GM19372 (cell line): ENCODE results near the gene RAI14.
"Not testable (repeated sequence)": the region's sequence is repeated elsewhere in the genome, so short reads cannot be mapped to it uniquely, and the experiment has no call there.

Experiments used
- ATAC-seq: cut with Tn5 transposase; IDR thresholded peaks from one replicate; pipeline ENCODE4 v1.9.1; 2021; ENCODE audit warnings: mild to moderate bottlenecking, low read depth, moderate library complexity; ENCODE audit not compliant: unreplicated experiment

RAI14 gene

GRCh38 chr5:34697308-34698108, 41.4 kb downstream of the RAI14 start:
- no peak for ATAC-seq

DNA sequence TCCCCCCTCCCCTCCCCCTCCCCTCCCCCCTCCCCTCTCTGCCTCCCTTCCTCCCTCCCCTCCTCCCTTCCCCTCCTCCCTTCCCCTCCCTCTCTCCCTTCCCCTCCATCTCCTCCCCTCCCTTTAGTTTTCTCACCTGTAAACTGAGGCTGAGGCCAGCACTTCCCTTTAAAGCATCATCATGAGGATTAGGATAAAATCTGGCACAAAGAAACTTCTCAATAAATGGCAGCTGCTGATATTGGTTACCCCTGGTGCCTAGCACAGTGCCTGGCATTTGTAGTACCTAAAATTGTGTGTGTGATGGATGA, 41.9 kb downstream of the RAI14 start:
- ATAC-seq = no peak

DNA sequence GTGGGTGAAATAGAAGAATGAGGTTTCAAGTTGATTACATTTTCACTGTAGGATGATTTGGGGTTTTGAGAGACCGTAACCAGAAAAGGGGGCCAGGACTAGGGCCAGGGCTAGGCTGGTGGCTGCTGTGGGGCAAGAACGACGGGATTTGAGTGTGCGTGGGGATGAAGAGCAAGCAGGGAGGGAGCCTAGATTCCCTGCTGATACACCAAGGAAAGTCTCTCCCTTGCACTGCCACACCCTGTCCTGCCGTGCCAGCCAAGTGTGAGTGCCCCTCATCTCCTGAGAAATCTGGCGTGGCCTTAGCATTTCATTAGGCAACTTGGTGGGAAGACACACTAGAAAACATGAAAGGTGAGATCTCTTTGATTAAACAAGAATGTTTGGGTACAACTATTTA, 42.6 kb downstream of the RAI14 start:
- ATAC-seq = no peak

DNA sequence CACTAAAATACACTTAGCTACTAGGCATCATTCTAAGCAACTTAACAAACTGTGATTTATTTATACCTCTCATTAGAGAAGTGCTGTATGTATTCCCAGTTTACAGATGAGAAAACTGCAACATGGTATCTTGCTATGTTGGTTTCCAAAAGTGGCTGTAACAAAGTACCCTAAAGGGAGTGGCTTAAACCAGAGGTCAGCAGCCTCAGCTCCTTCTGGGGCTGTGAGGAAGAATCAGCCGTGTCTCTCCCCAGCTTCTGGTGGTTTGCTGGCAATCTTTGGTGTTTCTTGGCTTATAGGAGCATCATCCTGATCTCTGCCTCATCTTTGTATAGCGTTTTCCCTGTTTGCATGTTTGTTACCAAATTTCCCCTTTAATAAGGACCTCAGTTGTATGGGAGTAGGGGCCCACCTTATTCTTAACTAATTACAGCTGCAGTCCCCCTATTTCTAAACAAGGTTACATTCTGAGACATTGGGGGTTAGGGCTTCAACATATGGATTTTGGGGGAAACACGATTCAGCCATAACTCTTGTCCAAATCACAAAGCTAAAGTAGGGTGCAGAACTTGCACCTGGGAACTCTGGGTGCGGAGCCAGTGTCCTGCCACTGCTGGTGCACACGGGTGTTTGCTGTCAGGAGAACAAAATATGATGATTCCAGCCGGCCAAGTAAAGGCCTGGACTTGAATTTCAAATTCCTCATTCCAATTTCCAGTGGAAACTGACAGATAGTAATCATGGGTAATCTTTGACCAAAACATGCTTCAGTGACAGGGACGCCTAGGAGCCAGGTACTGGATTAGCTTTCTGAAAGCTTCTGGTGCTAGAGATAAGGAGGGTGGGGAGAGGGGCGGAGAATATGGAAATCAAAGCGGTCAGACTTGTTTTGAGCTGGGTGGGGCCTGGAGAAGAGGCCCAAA, 43.3 kb downstream of the RAI14 start:
- no peak for ATAC-seq

GRCh38 chr5:34700078-34700452, 43.9 kb downstream of the RAI14 start:
- no peak for ATAC-seq

DNA sequence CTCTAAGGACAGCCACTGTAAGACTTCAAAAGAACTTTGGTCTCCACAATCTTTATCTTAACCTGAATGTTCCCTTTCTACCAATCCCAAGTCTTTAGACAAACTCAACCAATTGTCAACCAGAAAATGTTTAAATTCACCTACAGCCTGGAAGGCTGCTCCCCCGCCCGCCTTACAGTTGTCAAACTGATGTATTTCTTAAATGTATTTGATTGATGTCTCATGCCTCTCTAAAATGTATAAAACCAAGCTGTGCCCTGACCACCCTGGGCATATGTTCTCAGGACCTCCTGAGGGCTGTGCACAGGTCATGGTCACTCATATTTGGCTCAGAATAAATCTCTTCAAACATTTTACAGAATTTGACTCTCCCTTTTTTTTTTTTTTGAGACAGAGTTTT, 45.3 kb downstream of the RAI14 start:
- ATAC-seq = not testable (repeated sequence)

- no peak for ATAC-seq
Observed at GRCh38 chr5:34703767-34704713, 47.9 kb downstream of the RAI14 start.

GRCh38 chr5:34706084-34706483, 50.0 kb downstream of the RAI14 start:
- no peak for ATAC-seq

- ATAC-seq = no peak
Observed at GRCh38 chr5:34707451-34708107, 51.5 kb downstream of the RAI14 start.

GRCh38 chr5:34708777-34709176, 52.6 kb downstream of the RAI14 start:
- no peak for ATAC-seq

- ATAC-seq = no peak
Observed at GRCh38 chr5:34709861-34710673, 53.9 kb downstream of the RAI14 start.

- ATAC-seq = no peak
Observed at GRCh38 chr5:34712565-34712964, 56.4 kb downstream of the RAI14 start.

DNA sequence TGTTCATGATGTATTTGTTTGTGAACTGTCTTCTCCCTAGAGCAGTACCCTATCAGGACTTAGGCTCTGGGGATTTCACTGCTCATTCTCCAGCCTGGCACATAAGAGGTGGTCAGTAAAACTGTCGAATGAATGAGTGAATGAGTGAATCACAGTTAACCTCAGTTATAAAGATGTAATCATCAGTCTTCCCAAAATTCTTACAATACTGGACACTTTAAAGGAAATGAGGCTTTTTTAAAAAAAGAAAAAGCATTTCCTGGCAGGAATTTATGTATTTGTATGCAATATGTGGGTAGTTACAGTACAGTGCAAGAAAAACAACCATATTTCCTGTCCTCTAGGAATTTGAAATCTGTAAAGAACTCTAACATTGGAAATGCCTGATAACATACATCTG, 59.6 kb downstream of the RAI14 start:
- no peak for ATAC-seq

- ATAC-seq = no peak
Observed at GRCh38 chr5:34716986-34717385, 60.9 kb downstream of the RAI14 start.

DNA sequence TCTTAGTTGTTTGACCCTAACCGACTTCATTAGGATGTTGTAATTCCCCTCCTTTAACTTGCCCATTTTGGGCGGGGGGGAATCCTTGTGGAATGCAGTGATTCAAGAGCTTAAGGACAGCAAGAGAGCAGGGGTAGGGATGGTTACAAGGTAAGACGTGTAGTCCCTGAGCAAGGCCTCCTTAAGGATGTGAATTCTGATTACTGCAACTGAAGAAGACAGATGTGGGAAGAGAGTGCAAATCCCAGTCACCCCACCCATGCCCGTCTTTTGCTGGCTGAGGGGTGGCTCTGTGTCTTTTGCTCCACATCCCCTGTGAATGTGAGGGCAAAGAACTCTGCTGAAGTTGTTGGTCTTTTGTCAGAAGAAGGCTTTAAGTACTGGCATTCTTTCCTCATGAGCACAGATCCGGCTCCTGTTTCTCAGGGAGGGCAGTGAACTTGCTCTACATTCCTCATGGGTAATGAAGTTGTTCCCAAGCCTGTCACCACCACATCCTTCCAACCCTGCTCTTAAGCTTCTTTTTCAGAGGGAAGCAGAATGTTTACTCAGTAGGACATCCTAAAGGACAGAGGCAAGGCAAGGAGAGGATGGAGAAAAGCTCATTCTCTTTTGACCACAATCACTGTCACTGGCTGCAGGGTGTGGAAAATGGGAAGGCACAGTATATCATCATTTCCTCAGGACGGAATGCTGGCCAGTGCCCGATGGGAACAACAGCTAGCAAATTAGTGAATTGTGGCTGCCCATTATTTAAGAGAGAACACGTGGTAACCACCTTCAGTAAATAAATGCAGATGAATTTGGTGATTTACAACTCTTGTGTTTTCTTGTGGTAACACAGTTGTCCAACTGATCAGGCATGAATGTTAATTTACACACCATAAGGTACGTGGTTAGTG, 61.5 kb downstream of the RAI14 start:
- no peak for ATAC-seq

DNA sequence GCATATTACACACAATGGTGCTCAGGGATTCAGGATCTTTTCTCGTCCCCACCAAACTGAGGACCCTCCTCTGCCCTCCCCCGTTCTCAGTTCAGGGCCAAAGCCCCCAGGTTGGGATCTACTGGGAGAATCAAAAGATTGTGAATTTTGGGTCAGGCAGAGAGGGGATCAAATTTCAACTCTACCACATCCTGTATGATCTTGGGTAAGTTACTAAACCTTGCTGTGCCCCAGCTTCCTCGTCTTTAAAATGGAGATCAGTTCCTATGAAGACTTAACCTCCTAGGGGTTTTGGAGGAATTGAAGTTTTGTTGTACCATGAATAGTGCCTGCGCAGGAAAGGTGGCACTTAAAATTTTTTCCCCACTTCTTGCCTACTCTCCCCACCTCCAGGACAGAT, 62.4 kb downstream of the RAI14 start:
- ATAC-seq = no peak

- no peak for ATAC-seq
Observed at GRCh38 chr5:34719029-34719428, 62.9 kb downstream of the RAI14 start.

DNA sequence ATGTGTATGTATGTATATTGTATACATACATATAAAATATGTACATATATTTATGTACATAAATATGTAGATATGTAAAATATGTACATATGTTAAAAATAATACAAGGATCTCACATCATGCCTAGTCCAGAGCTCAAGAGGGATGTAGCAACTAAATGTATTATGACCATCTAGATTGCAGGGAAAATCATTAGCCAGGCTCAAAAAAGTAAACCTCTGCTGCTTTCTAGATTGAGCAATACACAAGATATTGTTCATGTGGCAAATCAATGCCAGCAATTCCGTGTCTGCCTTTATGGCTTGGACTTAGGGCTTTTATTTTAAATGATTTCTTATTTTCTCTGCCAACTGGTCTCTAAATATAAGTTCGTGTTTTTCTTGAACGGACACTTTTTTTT, 65.2 kb downstream of the RAI14 start:
- no peak for ATAC-seq
